Thymus (tissue), 11 donors: ENCODE measurements around the gene LRP1B. TPM values are rescaled to one million over a fixed set of nuclear protein-coding genes. Genes with fewer than 3 reads are reported as not detected.
A peak's percentile ranks its signal among the peaks of the same experiment; 100 is the strongest.

Source experiments
- DNase-seq, 9 donors: peaks; one replicate each; pipeline ENCODE4 v3.0.0-alpha.2; 2013; ENCODE audit warnings: low spot score in 9 of 9, low read depth in 6 of 9, missing footprints in 1 of 9
- H3K27ac ChIP-seq, 2 donors: one replicate each; pipeline ENCODE4 v1.5.1; 2013; ENCODE audit warnings: control low read depth in 1 of 2, low read depth in 1 of 2, low read length in 1 of 2, mild to moderate bottlenecking in 1 of 2, moderate library complexity in 1 of 2
- H3K27me3 ChIP-seq, 2 donors: one replicate each; pipeline ENCODE4 v1.5.1; 2013; ENCODE audit warnings: low read length in 1 of 2; ENCODE audit not compliant: control insufficient read depth in 2 of 2, insufficient read depth in 1 of 2
- H3K36me3 ChIP-seq, 2 donors: one replicate each; pipeline ENCODE4 v1.5.1; 2013; ENCODE audit warnings: low read length in 1 of 2, mild to moderate bottlenecking in 1 of 2, moderate library complexity in 1 of 2; ENCODE audit not compliant: control insufficient read depth in 2 of 2, insufficient read depth in 2 of 2
- H3K4me1 ChIP-seq, 2 donors: one replicate each; pipeline ENCODE4 v1.5.1; 2013; ENCODE audit warnings: low read length in 2 of 2; ENCODE audit not compliant: control insufficient read depth in 2 of 2, insufficient read depth in 2 of 2
- H3K4me3 ChIP-seq, 2 donors: one replicate each; pipeline ENCODE4 v1.5.1; 2013; ENCODE audit warnings: low read length in 2 of 2, control low read depth in 1 of 2, mild to moderate bottlenecking in 1 of 2
- H3K9me3 ChIP-seq, 2 donors: one replicate each; pipeline ENCODE4 v1.5.1; 2013; ENCODE audit warnings: low read length in 1 of 2, mild to moderate bottlenecking in 1 of 2; ENCODE audit not compliant: control insufficient read depth in 2 of 2, insufficient read depth in 1 of 2
- WGBS: extraction: QIAGEN DNeasy Blood & Tissue Kit; methylation state at CpG from one replicate; pipeline ENCODE4 v1.1.7; 2013; 5-methylcytosine and 5-hydroxymethylcytosine counted together
- polyA plus RNA-seq: library from polyadenylated mRNA; stranded (reverse); fragments of 200-250 nt; gene quantifications from one replicate; pipeline ENCODE4 v1.2.3, GENCODE V29; 2013
- total RNA-seq: library from RNA; stranded (reverse); fragments of 120-200 nt; gene quantifications from one replicate; pipeline ENCODE4 v1.2.4, GENCODE V29; 2013
- donor health status: healthy.

The LRP1B gene
- total and polyA plus RNA-seq, 2 donors: 0.18 to 0.28 TPM

DNA sequence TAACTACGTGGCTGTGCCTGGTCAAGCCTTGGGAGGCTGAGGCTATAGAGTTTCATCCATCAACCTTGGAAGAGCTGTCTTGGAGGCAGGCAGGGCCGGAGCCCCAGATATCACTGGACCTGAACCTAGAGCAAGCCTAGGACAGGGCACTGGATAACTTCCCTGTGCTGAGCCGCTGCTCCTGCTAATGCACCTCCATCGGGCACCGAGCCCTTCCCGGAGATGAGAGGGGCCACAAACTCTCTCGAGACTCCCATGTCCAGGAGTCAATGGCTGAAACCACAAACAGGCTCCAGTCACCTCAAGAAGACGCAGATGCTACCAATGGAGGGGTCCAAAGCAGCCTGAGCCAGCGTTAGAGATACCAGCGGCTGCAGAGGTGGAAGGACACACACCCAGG is 866.0 kb downstream of the LRP1B start:
- Histone ChIP-seq H3K27ac (no peak overlapping the region), H3K4me1 (no peaks in the 10 kb centered on the region), H3K27me3 (no peaks in the 10 kb centered on the region), H3K4me3 (no peak overlapping the region), H3K9me3 (peaks cover 0 to 6% of the 10 kb centered on the region in 2 donors), H3K36me3 (no peaks in the 10 kb centered on the region)
- no peak for DNase-seq
- WGBS: 94% methylated on average over 10 of the region's 10 CpGs

DNA sequence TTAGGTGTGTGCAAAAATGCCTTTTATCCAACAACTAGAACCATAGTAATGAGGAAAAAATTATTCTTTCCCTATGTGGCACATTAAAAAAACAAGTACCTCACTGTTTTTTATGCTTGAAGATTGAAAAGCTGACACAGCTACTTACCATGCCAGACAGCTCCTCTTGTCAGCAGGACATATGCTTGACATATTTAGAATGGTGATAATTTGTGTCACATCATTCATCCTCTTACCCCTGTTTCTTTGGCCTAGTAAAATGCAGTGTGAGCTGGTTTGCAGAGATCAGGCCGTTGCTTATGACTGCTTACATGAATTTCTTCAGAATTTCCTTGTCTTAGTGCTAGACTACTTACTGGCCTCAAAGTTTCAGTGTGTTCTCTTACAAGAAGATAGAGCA is 869.9 kb downstream of the LRP1B start:
- no peaks in the 10 kb centered on the region for H3K4me1 ChIP-seq
- no peaks in the 10 kb centered on the region for H3K27me3 ChIP-seq
- WGBS: 86% methylated on average over 1 of the region's 1 CpG
- no peak for DNase-seq
- H3K4me3 ChIP-seq: no peak overlapping the region
- no peaks in the 10 kb centered on the region for H3K36me3 ChIP-seq
- peaks cover 0 to 6% of the 10 kb centered on the region in 2 donors for H3K9me3 ChIP-seq
- H3K27ac ChIP-seq: no peak overlapping the region

DNA sequence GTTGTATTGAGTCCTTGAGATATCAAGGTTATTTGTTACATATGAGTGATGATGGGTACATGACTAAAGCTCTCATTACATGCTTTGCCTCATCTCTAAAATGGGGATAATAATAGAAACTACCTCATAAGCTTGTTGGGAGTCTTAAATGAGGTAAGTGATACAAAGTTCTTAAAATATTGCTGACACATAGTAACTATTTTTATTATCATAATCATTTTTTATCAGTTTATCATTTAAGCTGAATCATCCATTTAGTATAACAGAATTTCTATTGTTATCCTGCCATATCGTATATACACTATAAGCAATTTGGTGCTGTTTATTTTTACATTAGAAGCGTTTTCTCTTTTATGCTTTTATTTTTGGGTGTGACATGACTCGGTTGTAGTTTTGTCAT is 871.1 kb downstream of the LRP1B start:
- Histone ChIP-seq H3K36me3 (no peaks in the 10 kb centered on the region), H3K9me3 (no peaks in the 10 kb centered on the region), H3K27me3 (no peaks in the 10 kb centered on the region), H3K4me3 (no peak overlapping the region), H3K4me1 (no peaks in the 10 kb centered on the region), H3K27ac (no peak overlapping the region)
- WGBS: 94% methylated on average over 3 of the region's 3 CpGs
- no peak for DNase-seq

DNA sequence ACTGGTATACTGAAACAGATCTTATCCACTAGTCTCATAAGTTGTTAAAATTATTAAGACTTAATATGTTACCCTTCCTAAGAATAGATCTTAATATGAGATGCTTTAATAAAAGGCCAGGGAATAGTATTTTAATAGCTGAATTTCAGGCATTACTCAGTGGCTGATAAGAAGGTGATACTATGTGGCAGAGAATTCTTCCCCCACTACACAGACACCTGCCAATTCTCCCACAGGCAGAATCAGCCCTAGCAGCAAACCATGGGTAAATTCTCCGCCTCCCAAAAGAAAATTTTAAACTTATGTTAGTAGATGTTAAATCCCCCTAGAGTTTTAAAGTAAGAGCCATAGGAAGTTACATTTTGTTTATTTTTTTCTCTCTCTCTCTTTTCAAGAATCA is 888.8 kb downstream of the LRP1B start:
- Histone ChIP-seq H3K27me3 (no peaks in the 10 kb centered on the region), H3K9me3 (no peaks in the 10 kb centered on the region), H3K36me3 (no peaks in the 10 kb centered on the region), H3K4me3 (no peak overlapping the region), H3K27ac (no peak overlapping the region), H3K4me1 (no peaks in the 10 kb centered on the region)
- no peak for DNase-seq
- WGBS: 96% methylated on average over 1 of the region's 1 CpG

DNA sequence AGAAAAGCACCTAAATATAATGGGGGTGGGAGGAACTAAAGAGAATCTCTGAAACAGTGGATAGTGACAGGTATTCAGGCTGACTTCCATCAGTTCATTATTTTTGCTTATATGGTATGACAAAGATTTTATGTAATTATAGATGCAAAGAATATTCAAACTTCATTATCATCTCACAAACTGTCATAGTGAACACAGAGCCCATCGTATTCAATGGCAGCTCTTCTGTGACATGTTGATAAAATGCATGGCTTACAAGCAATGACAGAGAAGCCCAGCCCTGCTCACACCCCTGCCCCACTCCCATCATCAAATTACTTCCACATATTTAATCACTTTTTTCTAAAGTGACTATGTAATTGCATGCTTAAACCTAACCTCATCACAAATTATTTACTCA is 904.3 kb downstream of the LRP1B start:
- H3K4me1 ChIP-seq: no peaks in the 10 kb centered on the region
- no peaks in the 10 kb centered on the region for H3K36me3 ChIP-seq
- no peak overlapping the region for H3K4me3 ChIP-seq
- H3K27me3 ChIP-seq: no peaks in the 10 kb centered on the region
- DNase-seq: no peak
- no peaks in the 10 kb centered on the region for H3K9me3 ChIP-seq
- no peak overlapping the region for H3K27ac ChIP-seq
- WGBS: 78% methylated on average over 1 of the region's 1 CpG

DNA sequence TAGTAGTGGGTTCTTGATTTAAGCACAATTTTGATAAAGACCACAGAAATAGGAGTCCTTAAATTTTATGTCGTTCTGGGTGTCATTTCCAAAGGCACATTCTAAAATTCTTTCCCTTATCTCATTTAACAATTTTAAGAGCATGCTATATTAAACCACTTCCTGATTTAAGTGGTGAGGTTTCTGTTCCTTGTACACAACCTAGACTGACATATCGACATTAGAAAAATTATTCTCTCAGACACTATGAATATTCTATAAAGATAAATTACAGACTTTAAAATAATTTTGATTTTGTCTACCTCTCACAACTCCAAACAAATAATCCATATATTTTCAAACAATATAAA is 923.8 kb downstream of the LRP1B start:
- WGBS: 13% methylated on average over 2 of the region's 2 CpGs
- Histone ChIP-seq H3K27ac (no peak overlapping the region), H3K9me3 (no peaks in the 10 kb centered on the region), H3K4me3 (no peak overlapping the region), H3K36me3 (no peaks in the 10 kb centered on the region), H3K27me3 (no peaks in the 10 kb centered on the region), H3K4me1 (no peaks in the 10 kb centered on the region)
- no peak for DNase-seq

DNA sequence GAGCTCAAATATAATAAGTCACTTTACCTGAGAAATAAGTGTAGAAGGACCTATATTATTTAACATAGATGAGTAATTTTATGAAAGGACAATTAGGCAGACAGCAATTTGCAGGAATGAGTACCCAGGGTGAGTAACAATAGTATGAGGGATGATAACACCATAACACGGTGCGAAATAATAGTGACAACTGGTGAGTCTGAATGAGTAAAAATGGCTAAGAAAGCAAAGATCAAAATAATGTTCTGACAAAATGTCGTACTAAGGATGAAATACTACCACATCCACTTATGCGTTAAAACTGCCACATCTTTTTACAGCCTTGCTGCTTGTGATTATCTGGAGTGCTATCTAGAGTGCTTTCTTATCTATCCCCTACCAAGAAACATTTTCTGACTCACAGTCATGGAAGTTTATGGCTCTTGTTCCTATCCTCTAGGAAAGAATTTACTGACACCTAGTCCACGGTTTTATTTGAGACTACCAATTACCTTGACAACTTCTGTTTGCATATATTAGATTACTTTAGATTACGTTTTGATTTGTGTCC is 929.7 kb downstream of the LRP1B start:
- Histone ChIP-seq H3K36me3 (no peaks in the 10 kb centered on the region), H3K4me3 (no peak overlapping the region), H3K9me3 (no peaks in the 10 kb centered on the region), H3K27ac (no peak overlapping the region), H3K27me3 (no peaks in the 10 kb centered on the region), H3K4me1 (no peaks in the 10 kb centered on the region)
- DNase-seq: no peak
- WGBS: 77% methylated on average over 6 of the region's 6 CpGs

DNA sequence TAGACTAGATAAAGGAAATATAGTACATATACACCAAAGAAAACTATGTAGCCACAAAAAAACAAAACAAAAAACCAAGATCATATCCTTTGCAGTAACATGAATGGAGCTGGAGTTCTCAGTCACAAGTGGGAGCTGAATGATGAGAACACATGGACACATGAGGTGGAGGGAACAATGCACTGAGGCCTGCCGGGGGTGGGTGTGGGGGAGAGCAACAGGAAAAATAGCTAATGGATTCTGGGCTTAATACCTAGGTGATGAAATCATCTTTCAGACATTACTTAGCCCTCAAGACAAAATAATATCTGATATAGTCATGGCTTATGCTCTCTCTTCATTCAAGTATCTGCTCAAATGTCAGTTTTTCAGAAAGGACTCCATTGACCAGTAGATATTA is 930.6 kb downstream of the LRP1B start:
- Histone ChIP-seq H3K36me3 (no peaks in the 10 kb centered on the region), H3K4me1 (no peaks in the 10 kb centered on the region), H3K27me3 (no peaks in the 10 kb centered on the region), H3K4me3 (no peak overlapping the region), H3K27ac (no peak overlapping the region), H3K9me3 (no peaks in the 10 kb centered on the region)
- 88% methylated on average over 1 of the region's 1 CpG for WGBS
- DNase-seq: no peak

DNA sequence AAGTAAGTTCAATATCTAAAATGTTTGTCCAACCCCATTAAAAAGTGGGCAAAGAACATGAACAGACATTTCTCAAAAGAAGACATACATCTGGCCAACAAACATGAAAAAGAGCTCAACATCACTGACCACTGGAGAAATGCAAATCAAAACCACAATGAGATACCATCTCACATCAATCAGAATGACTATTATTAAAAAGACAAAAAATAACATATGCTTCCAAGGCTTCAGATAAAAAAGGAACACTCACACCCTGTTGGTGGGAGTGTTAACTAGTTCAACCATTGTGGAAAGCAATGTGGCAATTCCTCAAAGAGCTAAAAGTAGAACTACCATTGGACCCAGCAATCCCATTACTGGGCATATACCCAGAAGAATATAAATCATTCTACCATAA is 931.1 kb downstream of the LRP1B start:
- Histone ChIP-seq H3K27ac (no peak overlapping the region), H3K9me3 (no peaks in the 10 kb centered on the region), H3K27me3 (no peaks in the 10 kb centered on the region), H3K4me3 (no peak overlapping the region), H3K4me1 (no peaks in the 10 kb centered on the region), H3K36me3 (no peaks in the 10 kb centered on the region)
- DNase-seq: no peak

DNA sequence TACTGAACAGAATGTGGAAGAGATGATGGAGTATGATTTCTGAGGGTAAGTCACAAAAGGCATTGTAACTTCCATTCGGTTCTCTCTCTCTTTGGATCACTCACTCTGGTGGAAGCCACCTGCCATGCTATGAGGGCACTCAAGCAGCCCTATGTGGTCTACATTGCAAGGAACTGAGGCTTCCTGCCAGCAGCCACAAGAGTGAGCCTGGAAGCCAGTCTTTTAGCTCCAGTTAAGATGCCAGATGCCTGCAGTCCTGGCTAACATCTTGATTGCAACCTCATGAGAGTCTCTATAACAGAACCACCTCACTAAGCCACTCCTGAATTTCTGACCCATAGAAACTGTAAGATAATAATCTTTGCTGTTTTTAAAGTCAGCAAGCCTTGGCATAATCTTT is 935.7 kb downstream of the LRP1B start:
- peak in 1 of 9 donors; percentile 2 for DNase-seq
- H3K27ac ChIP-seq: no peak overlapping the region
- WGBS: 70% methylated on average over 1 of the region's 1 CpG

More for the DNA sequence above, 935.7 kb downstream of the LRP1B start:
- H3K36me3 ChIP-seq: no peaks in the 10 kb centered on the region
- H3K4me1 ChIP-seq: no peaks in the 10 kb centered on the region
- H3K9me3 ChIP-seq: no peaks in the 10 kb centered on the region
- no peaks in the 10 kb centered on the region for H3K27me3 ChIP-seq
- H3K4me3 ChIP-seq: no peak overlapping the region
